HepG2 (cell line): Measurements from ENCODE around the gene RGP1. TPM values are rescaled to one million over a fixed set of nuclear protein-coding genes. Genes with fewer than 3 reads are reported as not detected.

ENCODE experiments used
- AGO2 ChIP-seq: fragments of 200-400 bp; formaldehyde crosslinking; optimal IDR thresholded peaks from 2 replicates; pipeline ENCODE3; 2017; ENCODE audit warnings: mild to moderate bottlenecking, low read depth, low read length, moderate library complexity
- BCL6 ChIP-seq: IDR thresholded peaks from 2 replicates; pipeline ENCODE4 v1.6.1; 2016; ENCODE audit warnings: missing genetic modification reagents, missing compliant biosample characterization
- DNMT1 ChIP-seq: sonication (generic); formaldehyde crosslinking; IDR thresholded peaks from 2 replicates; pipeline ENCODE4 v1.5.1; 2020; ENCODE audit warnings: mild to moderate bottlenecking, missing genetic modification reagents
- DNMT3B ChIP-seq: conservative IDR thresholded peaks from 2 replicates; pipeline ENCODE4 v1.6.1; 2016; ENCODE audit warnings: missing biosample characterization, control low read depth
- ELF4 ChIP-seq: sonication (generic); formaldehyde crosslinking; IDR thresholded peaks from 2 replicates; pipeline ENCODE4 v1.5.0; 2020; ENCODE audit warnings: missing genetic modification reagents, mild to moderate bottlenecking, moderate library complexity, borderline replicate concordance
- EP300 ChIP-seq, 3 experiments: sonication (generic) in 1 of 3; formaldehyde crosslinking in 1 of 3; IDR thresholded peaks; 2 replicates each; pipeline versions ENCODE4 v1.5.1 to v1.6.1; 2011 to 2020; ENCODE audit warnings: low read depth in 2 of 3, low read length in 2 of 3, borderline replicate concordance in 1 of 3, improper control_type of control experiment in 1 of 3, mild to moderate bottlenecking in 1 of 3, missing genetic modification reagents in 1 of 3, moderate library complexity in 1 of 3
- HOXA9 ChIP-seq: sonication (generic); formaldehyde crosslinking; IDR thresholded peaks from 2 replicates; pipeline ENCODE4 v1.8.1; 2022; ENCODE audit warnings: missing genetic modification reagents, mild to moderate bottlenecking, moderate library complexity, borderline replicate concordance
- KLF12 ChIP-seq: sonication (generic); formaldehyde crosslinking; IDR thresholded peaks from 2 replicates; pipeline ENCODE4 v1.4.0; 2020; ENCODE audit warnings: missing genetic modification reagents, borderline replicate concordance
- MTF1 ChIP-seq: sonication (generic); formaldehyde crosslinking; IDR thresholded peaks from 2 replicates; pipeline ENCODE4 v1.5.0; 2020; ENCODE audit warnings: missing genetic modification reagents
- PLRG1 ChIP-seq: fragments of 450-650 bp; conservative IDR thresholded peaks from 2 replicates; pipeline ENCODE4 v1.6.1; 2016
- POLR2G ChIP-seq: fragments of 200-400 bp; formaldehyde crosslinking; IDR thresholded peaks from 2 replicates; pipeline ENCODE4 v1.6.1; 2018; ENCODE audit warnings: mild to moderate bottlenecking, low read depth, low read length, moderate library complexity
- RBAK ChIP-seq: sonication (generic); formaldehyde crosslinking; IDR thresholded peaks from 2 replicates; pipeline ENCODE4 v1.5.1; 2020; ENCODE audit warnings: mild to moderate bottlenecking, missing genetic modification reagents
- RFX1 ChIP-seq: fragments of 450-650 bp; IDR thresholded peaks from 2 replicates; pipeline ENCODE4 v1.6.1; 2017
- RFX3 ChIP-seq: IDR thresholded peaks from 2 replicates; pipeline ENCODE4 v1.6.1; 2016; ENCODE audit warnings: missing biosample characterization, missing genetic modification reagents
- TAF15 ChIP-seq: fragments of 200-400 bp; formaldehyde crosslinking; IDR thresholded peaks from one replicate; pipeline ENCODE4 v1.6.1; 2018; ENCODE audit warnings: mild to moderate bottlenecking, low read depth, low read length; ENCODE audit not compliant: poor library complexity, severe bottlenecking
- TOE1 ChIP-seq: sonication (generic); formaldehyde crosslinking; IDR thresholded peaks from 2 replicates; pipeline ENCODE4 v1.4.0; 2020; ENCODE audit warnings: mild to moderate bottlenecking, missing genetic modification reagents
- ZBTB7A ChIP-seq: sonication (generic); formaldehyde crosslinking; IDR thresholded peaks from 2 replicates; pipeline ENCODE4 v1.8.0; 2022; ENCODE audit warnings: mild to moderate bottlenecking, missing genetic modification reagents
- ZNF383 ChIP-seq: sonication (generic); formaldehyde crosslinking; IDR thresholded peaks from 2 replicates; pipeline ENCODE4 v1.4.0; 2020; ENCODE audit warnings: missing genetic modification reagents, mild to moderate bottlenecking, borderline replicate concordance
- ZNF546 ChIP-seq: sonication (generic); formaldehyde crosslinking; conservative IDR thresholded peaks from 2 replicates; pipeline ENCODE4 v1.8.1; 2023; ENCODE audit warnings: mild to moderate bottlenecking, missing genetic modification reagents
- ZNF556 ChIP-seq: sonication (generic); formaldehyde crosslinking; IDR thresholded peaks from 2 replicates; pipeline ENCODE4 v1.4.0; 2020; ENCODE audit warnings: mild to moderate bottlenecking, missing genetic modification reagents, borderline replicate concordance
- ZNF563 ChIP-seq: sonication (generic); formaldehyde crosslinking; IDR thresholded peaks from 2 replicates; pipeline ENCODE4 v1.8.0; 2022; ENCODE audit warnings: mild to moderate bottlenecking, moderate library complexity, missing genetic modification reagents
- ZNF670 ChIP-seq: sonication (generic); formaldehyde crosslinking; IDR thresholded peaks from 2 replicates; pipeline ENCODE4 v1.8.0; 2022; ENCODE audit warnings: mild to moderate bottlenecking, missing genetic modification reagents, borderline replicate concordance
- ZNF790 ChIP-seq: sonication (generic); formaldehyde crosslinking; IDR thresholded peaks from 2 replicates; pipeline ENCODE4 v1.8.0; 2022; ENCODE audit warnings: missing genetic modification reagents, mild to moderate bottlenecking, borderline replicate concordance
- polyA plus RNA-seq, 8 experiments: library from polyadenylated mRNA; depleted of rRNA in 3 of 8; stranded (reverse) in 7 of 8; unstranded in 1 of 8; fragments of >200 nt; fragmentation: Illumina TruSeq in 4 of 8; extraction: Trizol in 4 of 8; gene quantifications; 2 replicates each; pipeline versions ENCODE4 v1.2.1 to v1.2.3, GENCODE V29; 2011 to 2016; ENCODE audit warnings: low read depth in 4 of 8, missing spikeins in 1 of 8, mixed read lengths in 1 of 8; ENCODE audit not compliant: insufficient read depth in 1 of 8
- total RNA-seq, 5 experiments: library from RNA; depleted of rRNA; stranded (reverse); fragments of >200 nt; fragmentation: Illumina TruSeq; extraction: Trizol; gene quantifications; 2 replicates each; pipeline ENCODE4 v1.2.3, GENCODE V29; 2016; ENCODE audit warnings: low read depth in 1 of 5
- TF ChIP-seq, protein P1 (sequence below): IDR thresholded peaks from 2 replicates; pipeline ENCODE4 v1.6.1; 2016; ENCODE audit warnings: missing compliant biosample characterization, missing genetic modification reagents, borderline replicate concordance
- TF ChIP-seq, protein P2 (sequence below): sonication (generic); formaldehyde crosslinking; IDR thresholded peaks from 2 replicates; pipeline ENCODE4 v1.4.0; 2020; ENCODE audit warnings: mild to moderate bottlenecking, missing genetic modification reagents
- TF ChIP-seq, protein P3 (sequence below): sonication (generic); formaldehyde crosslinking; IDR thresholded peaks from 2 replicates; pipeline ENCODE4 v1.5.1; 2020; ENCODE audit warnings: mild to moderate bottlenecking, missing genetic modification reagents, moderate library complexity

The RGP1 gene
- total and polyA plus RNA-seq, 2 of the 13 experiments (the other 11 are each of a cell fraction or from before 2014, with no cell fraction given) = 12.7 to 21.0 TPM

DNA sequence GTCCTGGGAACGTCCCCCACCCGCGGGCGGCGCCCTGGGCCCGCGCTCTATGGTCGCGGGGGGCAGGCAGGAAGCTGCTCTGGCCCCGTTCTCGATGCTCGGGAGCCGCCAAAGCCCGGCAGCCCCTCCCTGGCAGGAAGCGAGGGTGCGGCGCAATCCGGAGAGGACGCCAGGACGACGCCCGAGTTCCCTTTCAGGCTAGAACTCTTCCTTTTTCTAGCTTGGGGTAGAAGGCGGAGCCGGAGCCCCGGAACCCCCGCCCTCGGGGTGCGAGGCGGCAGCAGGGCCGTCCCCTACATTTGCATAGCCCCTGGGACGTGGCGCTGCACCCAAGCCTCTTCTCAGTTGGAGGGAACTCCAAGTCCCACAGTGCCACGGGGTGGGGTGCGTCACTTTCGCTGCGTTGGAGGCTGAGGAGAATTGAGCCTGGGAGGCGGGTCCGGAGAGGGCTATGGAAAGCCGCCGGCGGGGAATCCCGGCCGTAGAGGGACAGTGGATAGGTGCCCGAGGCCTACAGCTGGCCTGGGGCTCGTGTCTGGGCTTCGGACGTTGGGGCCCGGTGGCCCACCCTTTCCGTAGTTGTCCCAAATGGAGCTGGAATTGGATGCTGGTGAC, 16.8 kb upstream of the RGP1 start, which contains the start of the genes CREB3 and TLN1 (continued):
- TF ChIP-seq ELF4 (0 out of 2 replicates have a peak, but pooled peaks have one; percentile 17), ZNF670 (peak; percentile 94), RBAK (no peak), ZNF563 (peak; percentile 81), ZBTB7A (CRISPR knock-in tag) (no peak), HOXA9 (no peak), KLF12 (CRISPR knock-in tag) (peak; percentile 99; the same call in 1 of the 2 replicates), TAF15 (no peak), ZNF383 (CRISPR knock-in tag) (no peak), RFX3 (CRISPR knock-in tag) (no peak), DNMT3B (CRISPR knock-in tag) (peak; percentile 49; the same call in 1 of the 2 replicates), ZNF556 (peak; percentile 69; the same call in 1 of the 2 replicates), PLRG1 (no peak), DNMT1 (CRISPR knock-in tag) (no peak), EP300 (IDR thresholded peaks at IDR 0.05; ENCODE audit: low read depth in 2 of 2, low read length in 2 of 2) (peak in 1 of 2 experiments; percentile 49; a peak in 2 of 4 replicates), EP300 (CRISPR knock-in tag; IDR thresholded peaks at IDR 0.05; ENCODE audit: borderline replicate concordance) (peak; percentile 38; the same call in 1 of the 2 replicates), BCL6 (CRISPR knock-in tag) (peak; percentile 49), ZNF790 (CRISPR knock-in tag) (no peak), TOE1 (no peak), POLR2G (peak; percentile 92), AGO2 (peak; percentile 87), RFX1 (no peak), ZNF546 (CRISPR knock-in tag) (no peak), MTF1 (CRISPR knock-in tag) (no peak)
- TF ChIP-seq, protein P1, sequence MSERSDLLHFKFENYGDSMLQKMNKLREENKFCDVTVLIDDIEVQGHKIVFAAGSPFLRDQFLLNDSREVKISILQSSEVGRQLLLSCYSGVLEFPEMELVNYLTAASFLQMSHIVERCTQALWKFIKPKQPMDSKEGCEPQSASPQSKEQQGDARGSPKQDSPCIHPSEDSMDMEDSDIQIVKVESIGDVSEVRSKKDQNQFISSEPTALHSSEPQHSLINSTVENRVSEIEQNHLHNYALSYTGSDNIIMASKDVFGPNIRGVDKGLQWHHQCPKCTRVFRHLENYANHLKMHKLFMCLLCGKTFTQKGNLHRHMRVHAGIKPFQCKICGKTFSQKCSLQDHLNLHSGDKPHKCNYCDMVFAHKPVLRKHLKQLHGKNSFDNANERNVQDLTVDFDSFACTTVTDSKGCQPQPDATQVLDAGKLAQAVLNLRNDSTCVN (CRISPR knock-in tag) = peak; percentile 79; the same call in 1 of the 2 replicates
- TF ChIP-seq, protein P2, sequence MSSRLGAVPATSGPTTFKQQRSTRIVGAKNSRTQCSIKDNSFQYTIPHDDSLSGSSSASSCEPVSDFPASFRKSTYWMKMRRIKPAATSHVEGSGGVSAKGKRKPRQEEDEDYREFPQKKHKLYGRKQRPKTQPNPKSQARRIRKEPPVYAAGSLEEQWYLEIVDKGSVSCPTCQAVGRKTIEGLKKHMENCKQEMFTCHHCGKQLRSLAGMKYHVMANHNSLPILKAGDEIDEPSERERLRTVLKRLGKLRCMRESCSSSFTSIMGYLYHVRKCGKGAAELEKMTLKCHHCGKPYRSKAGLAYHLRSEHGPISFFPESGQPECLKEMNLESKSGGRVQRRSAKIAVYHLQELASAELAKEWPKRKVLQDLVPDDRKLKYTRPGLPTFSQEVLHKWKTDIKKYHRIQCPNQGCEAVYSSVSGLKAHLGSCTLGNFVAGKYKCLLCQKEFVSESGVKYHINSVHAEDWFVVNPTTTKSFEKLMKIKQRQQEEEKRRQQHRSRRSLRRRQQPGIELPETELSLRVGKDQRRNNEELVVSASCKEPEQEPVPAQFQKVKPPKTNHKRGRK (CRISPR knock-in tag) = no peak
- TF ChIP-seq, protein P3, sequence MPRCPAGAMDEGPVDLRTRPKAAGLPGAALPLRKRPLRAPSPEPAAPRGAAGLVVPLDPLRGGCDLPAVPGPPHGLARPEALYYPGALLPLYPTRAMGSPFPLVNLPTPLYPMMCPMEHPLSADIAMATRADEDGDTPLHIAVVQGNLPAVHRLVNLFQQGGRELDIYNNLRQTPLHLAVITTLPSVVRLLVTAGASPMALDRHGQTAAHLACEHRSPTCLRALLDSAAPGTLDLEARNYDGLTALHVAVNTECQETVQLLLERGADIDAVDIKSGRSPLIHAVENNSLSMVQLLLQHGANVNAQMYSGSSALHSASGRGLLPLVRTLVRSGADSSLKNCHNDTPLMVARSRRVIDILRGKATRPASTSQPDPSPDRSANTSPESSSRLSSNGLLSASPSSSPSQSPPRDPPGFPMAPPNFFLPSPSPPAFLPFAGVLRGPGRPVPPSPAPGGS = peak; percentile 80; the same call in 1 of the 2 replicates
